ENCODE results near the gene NAA40. TPM values are rescaled to one million over a fixed set of nuclear protein-coding genes. Genes with fewer than 3 reads are reported as not detected.

Gene NAA40
- total RNA-seq, 1 experiment from 2014 or later, result 44.4 TPM

GRCh38 chr11:63914896-63915691 is 23.7 kb upstream of the NAA40 start:
- no peak overlapping the region for H3K27ac ChIP-seq (ENCODE audit: insufficient read length, low read depth, low read length)
- no peaks in the 10 kb centered on the region; the same call in 1 of the 2 replicates for H3K27me3 Mint-ChIP-seq (ENCODE audit: low read depth)
- no peak for DNase-seq
- H2BK12ac ChIP-seq (ENCODE audit: insufficient read length, low read depth, low read length), result no peak overlapping the region
- no peak overlapping the region for H2BK15ac ChIP-seq (ENCODE audit: low read depth, low read length)
- peaks cover 32% of the 10 kb centered on the region for H3K23me2 ChIP-seq (ENCODE audit: insufficient read length, low read depth, low read length, poor library complexity, severe bottlenecking)
- peak overlapping the region in 1 of 3 experiments; percentile 70; a peak in 1 of 7 replicates for H3K27ac Mint-ChIP-seq
- no peak; the same call in 2 of the 3 replicates for TF ChIP-seq CTCF (conservative IDR thresholded peaks at IDR 0.05)
- no peak overlapping the region for H3T11ph ChIP-seq (ENCODE audit: low read length)
- no peak overlapping the region for H2BK120ac ChIP-seq (ENCODE audit: low read depth, low read length, poor library complexity, severe bottlenecking)
- H3K23ac ChIP-seq (ENCODE audit: insufficient read length, low read depth, low read length), result no peak overlapping the region
- WGBS (ENCODE audit: extremely low coverage, insufficient read length, low lambda C conversion rate), result no CpG with 5 or more reads among the region's 20 CpGs
- no peak overlapping the region for H4K5ac ChIP-seq (ENCODE audit: insufficient read length, low read depth, low read length)
- H3K4ac ChIP-seq (ENCODE audit: low read depth, low read length), result no peak overlapping the region
- H2AK5ac ChIP-seq (ENCODE audit: insufficient read length, low read length), result no peak overlapping the region
- H3K14ac ChIP-seq (ENCODE audit: insufficient read depth, low read length), result no peak overlapping the region; the same call in 1 of the 2 replicates
- H3K18ac ChIP-seq (ENCODE audit: insufficient read length, low read depth, low read length), result no peak overlapping the region
- no peak overlapping the region for H2AFZ ChIP-seq (ENCODE audit: low read length)
- H3K9me3 Mint-ChIP-seq, result no peaks in the 10 kb centered on the region
- H3K36me3 Mint-ChIP-seq (ENCODE audit: insufficient read depth in 1 of 3, low read depth in 3 of 3), result peaks cover 15 to 32% (median 27%) of the 10 kb centered on the region in 3 experiments; a peak in 6 of 7 replicates
- no peak overlapping the region for H2BK20ac ChIP-seq (ENCODE audit: low read depth, low read length, poor library complexity, severe bottlenecking)
- H3K9me3 ChIP-seq (ENCODE audit: control insufficient read depth, low read depth, low read length), result no peaks in the 10 kb centered on the region
- H3K79me1 ChIP-seq (ENCODE audit: insufficient read depth, low read depth, low read length, poor library complexity, severe bottlenecking), result no peaks in the 10 kb centered on the region
- no peaks in the 10 kb centered on the region for H3K27me3 ChIP-seq (ENCODE audit: insufficient read depth, low read length)
- H4K20me1 ChIP-seq (ENCODE audit: control insufficient read depth, insufficient read depth, insufficient read length), result no peaks in the 10 kb centered on the region
- H3K4me1 ChIP-seq (ENCODE audit: insufficient read depth, low read length), result no peaks in the 10 kb centered on the region
- no peak overlapping the region for H2BK5ac ChIP-seq (ENCODE audit: insufficient read length, low read length)
- H3K4me3 Mint-ChIP-seq, result peak overlapping the region; percentile 92 to 96
- peaks cover 5% of the 10 kb centered on the region; the same call in 1 of the 2 replicates for H3K79me2 ChIP-seq (ENCODE audit: insufficient read depth, low read length)
- no peak overlapping the region for H4K91ac ChIP-seq (ENCODE audit: insufficient read length, low read depth, low read length)
- no peak overlapping the region for H3K56ac ChIP-seq (ENCODE audit: insufficient read length, low read depth, low read length)
- peaks cover 32 to 37% of the 10 kb centered on the region in 2 experiments for H3K4me1 Mint-ChIP-seq
- peak overlapping the region; percentile 85 for H3K4me2 ChIP-seq (ENCODE audit: insufficient read depth, insufficient read length, low read length)
- H4K8ac ChIP-seq (replicated peaks; ENCODE audit: insufficient read length, low read depth, low read length), result no peak overlapping the region
- H3K9ac ChIP-seq (ENCODE audit: extremely low read depth, insufficient read length, low read length), result no peak overlapping the region

Measured in H9 (cell line).